GM19238 (cell line): ENCODE results near the gene RPF1.
A peak's percentile ranks its signal among the peaks of the same experiment; 100 is the strongest.
"Not testable (repeated sequence)": the region's sequence is repeated elsewhere in the genome, so short reads cannot be mapped to it uniquely, and the experiment has no call there.

Source experiments
- DNase-seq: peaks from one replicate; pipeline ENCODE4 v3.0.0; 2011; ENCODE audit warnings: low spot score; ENCODE audit not compliant: insufficient read length

RPF1 gene, protein sequence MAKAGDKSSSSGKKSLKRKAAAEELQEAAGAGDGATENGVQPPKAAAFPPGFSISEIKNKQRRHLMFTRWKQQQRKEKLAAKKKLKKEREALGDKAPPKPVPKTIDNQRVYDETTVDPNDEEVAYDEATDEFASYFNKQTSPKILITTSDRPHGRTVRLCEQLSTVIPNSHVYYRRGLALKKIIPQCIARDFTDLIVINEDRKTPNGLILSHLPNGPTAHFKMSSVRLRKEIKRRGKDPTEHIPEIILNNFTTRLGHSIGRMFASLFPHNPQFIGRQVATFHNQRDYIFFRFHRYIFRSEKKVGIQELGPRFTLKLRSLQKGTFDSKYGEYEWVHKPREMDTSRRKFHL

DNA sequence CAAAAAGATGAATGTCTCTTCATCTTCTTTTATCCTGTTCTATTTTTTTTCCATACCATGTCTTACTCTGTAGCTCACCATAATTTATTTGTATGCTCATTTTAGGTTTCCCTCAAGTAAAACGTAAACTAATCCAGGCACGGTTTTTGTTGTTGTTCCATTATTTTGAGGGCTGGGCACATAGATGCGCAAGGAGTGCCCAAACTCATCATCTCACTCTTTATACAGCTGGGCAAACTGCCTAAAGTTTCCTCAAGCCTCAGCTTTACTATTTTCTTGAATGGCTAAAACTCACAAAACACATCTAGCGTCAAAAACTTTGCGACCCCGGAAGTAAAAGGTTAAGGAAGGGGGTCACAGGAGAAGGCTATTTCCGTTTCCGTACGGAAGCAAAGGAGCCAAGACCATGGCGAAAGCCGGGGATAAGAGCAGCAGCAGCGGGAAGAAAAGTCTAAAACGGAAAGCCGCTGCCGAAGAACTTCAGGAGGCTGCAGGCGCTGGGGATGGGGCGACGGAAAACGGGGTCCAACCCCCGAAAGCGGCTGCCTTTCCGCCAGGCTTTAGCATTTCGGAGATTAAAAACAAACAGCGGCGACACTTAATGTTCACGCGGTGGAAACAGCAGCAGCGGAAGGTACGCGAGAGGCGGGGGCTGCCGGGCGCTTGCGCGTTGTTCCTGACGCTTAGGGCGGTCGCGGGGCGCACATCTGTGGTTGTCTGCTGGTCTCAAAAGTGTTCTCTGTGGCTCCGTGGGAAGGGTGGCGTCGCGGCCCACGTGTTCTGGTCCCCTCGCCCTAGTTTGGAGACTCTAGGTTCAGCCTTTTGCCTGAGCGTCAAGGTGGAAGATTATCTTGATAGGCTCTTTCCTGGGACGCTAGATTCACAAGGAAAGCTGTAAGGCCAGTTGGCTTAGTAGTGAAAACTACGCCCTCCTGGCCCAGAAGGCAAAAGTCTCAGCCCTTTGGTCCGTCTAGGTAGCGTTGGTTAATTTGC, at the start of gene RPF1:
RPF1 (plus strand) TSS at position 391 of the 993 bp plus-strand sequence; CDS start at position 407, 16 bp downstream.
- DNase-seq = peak; percentile 31

DNA sequence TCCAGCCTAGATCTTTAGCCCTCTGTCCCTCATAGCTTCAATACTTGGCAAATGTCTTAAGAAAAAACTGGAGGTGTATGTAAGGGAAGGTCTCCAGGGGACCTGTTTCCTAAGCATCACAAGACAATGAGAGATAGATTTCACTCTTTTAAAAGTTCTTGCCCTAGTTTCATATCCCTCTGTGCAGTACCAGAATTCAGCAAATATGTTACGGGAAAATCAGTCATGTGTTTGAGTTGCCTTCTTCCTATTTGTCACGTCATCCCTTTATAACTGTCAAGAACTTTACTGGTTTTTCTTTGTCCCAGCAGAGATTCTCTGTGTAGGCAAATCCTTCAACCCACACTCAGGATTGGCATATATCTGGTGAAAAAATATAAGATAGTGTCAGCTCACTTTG, 48.5 kb upstream of the RPF1 start:
- no peak for DNase-seq

DNA sequence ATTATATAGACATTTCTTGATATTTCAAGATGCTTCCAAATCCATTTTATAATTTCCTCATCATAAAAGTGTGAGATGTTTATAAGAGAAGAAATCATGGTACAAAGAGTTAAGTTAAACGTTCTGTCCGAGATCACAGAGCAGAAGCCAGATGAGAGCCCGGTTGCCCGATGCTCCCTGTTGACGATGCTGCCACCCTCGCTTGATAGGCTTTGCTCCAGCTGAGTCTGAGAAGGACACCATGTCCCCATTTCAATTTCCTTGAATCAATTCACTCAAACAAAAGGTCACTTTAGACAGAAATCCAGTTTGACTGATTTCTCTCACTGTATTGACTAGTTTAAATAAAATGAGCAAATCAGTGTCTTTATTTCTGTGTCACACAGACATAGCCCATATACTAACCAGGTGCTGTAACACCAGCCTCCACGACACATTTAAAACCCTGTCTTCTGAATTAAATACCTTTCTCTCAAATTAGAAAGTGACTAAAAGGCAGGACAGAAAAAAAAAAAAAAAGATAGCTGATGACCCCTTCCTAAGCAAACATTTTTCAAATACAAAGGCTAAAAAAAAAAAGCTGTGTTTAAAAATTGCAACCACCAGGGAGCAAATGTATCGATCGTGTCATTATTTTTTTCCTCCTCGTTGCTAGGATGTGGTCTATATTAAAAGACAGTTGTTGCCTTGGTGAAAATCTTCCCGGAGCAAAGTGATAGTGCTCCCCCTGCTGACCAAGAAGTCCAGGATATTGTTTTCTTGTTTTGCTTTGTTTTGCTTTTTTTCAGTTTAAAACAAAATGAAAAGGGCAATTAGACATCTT, 45.6 kb upstream of the RPF1 start:
- DNase-seq = peak; percentile 17

DNA sequence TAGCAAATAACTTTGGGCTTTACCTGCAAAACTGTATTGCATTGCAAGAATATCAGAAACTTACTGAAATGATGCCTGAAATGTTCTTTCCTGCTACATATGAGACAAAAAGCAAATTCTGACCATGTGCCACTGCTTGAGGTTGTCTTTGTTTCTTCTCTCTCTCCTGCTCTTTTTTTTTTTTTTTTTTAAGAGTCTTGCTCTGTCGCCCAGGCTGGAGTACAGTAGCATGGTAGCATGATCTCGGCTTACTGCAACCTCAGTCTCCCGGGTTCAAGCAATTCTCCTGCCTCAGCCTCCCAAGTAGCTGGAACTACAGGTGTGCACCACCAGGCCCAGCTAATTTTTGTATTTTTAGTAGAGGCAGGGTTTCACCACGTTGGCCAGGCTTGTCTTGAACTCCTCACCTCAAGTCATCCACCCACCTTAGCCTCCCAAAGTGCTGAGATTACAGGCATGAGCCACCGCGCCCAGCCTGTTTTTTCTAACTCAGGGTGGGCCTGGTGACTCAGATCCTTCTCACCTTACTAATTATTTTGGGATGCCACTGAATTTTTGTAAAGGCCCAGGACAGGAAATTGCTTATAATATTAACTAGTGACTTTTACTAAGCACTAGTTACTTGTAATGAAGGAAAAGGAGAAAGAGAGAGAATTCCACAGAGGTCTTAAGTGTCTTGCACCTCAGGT, 44.8 kb upstream of the RPF1 start:
- no peak for DNase-seq

DNA sequence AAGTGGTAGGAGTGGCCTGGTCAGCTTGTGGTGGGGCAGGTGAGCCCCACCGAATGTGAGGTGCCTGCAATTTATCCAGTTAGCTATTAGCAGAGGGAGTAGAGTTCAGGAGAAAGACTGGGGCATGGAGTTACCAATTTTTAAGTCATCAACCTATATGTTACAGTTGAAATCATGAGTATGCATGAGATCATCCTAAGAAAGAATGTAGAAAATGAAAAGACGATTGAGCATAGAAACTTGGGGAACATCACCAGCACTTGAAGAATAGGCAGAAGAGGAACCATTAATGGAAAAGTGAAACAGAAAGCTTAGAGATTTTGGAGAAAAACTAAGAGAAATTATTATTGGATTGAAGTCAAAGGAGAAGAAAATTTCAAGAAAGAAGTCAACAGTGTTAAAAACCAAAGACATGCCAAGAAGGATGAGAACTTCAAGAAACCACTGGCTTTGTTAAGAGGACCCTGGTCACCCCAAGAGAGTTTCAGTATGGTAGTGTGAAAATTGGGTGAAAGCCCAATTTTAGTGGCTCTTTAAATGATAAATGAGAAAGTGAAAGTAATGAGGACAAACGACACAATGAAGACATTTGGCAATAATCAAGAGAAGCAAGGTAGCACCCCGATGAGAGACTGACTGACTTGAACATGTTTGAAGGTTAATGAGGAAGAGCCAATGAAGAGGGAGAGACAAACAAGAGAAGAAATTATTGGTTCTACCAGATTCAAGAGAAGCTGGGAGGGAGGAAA, 44.1 kb upstream of the RPF1 start:
- DNase-seq = no peak

DNA sequence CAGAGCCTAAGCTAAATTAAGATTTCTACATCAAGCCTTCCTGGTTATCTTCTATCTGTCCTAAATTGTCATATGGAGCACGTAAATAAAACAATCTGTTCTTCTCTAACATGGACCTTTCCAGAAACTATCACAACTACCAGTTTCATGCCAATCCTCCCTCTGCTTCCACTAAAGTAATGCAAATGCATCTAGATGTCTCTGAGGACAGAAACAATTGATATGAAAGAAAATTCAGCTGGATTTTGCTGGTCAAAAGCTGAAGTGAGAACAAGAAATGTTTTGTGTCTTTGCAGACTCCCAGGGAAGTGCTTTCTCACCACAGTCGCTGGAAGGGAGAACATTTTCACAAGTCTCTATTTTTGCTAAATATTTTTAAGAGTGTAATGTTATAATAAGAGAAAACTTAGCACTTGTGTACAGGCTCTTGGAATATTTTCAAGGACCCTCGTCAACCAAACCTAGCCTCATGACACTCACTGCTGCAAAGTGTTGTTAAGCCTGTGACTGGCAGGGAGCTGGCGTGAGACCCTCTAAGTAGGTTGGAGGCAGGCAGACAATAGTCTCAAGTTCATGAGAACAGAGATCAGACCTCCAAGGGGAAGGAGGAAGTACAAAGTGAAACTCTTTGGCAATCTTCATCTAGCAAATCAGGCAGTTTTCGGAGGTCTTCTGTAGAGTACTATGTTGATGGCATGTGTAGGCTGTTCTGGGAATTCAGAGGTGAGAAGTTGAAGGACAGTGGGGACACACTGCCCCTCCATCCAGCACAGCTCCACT, 42.0 kb upstream of the RPF1 start:
- no peak for DNase-seq

DNA sequence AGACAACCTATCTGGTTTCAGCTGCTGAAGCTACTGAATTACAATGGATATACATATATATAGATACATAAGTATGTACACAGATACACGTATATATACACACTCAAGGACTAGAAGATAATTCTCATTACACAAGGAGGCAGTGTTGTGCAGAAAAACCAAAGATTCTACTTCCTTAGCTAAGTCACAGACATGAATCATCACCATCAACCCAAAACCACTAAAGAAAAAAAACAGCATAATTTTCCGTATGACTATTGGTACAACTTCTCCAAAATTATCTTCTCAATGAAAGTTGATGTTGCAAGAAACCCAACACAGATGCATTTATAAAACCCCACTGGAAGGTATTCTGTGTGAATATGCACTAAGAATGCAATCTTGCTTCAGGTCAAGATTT, 36.8 kb upstream of the RPF1 start:
- DNase-seq = peak; percentile 6

DNA sequence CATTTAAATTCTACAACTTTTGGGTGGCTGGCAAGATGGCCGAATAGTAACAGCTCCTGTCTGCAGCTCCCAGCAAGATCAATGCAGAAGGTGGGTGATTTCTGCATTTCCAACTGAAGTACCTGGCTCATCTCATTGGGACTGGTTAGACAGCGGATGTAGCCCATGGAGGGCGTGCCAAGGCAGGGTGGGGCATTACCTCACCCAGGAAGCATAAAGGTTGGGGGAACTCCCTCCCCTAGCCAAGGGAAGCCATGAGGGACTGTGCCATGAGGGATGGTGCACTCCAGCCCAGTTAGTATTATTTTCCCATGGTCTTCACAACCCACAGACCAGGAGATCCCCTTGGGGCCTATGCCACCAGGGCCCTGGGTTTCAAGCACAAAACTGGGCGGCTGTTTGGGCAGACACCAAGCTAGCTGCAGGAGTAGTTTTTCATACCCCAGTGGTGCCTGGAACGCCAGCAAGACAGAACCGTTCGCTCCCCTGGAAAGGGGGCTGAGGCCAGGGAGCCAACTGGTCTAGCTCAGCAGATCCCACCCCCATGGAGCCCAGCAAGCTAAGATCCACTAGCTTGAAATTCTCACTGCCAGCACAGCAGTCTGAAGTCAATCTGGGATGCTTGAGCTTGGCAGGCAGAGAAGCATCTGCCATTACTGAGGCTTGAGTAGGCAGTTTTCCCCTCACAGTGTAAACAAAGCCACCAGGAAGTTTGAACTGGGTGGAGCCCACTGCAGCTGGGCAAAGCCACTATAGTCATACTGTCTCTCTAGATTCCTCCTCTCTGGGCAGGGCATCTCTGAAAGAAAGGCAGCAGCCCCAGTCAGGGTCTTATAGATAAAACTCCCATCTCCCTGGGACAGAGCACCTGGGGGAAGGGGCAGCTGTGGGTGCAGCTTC, 36.1 kb upstream of the RPF1 start:
- not testable (repeated sequence) for DNase-seq

DNA sequence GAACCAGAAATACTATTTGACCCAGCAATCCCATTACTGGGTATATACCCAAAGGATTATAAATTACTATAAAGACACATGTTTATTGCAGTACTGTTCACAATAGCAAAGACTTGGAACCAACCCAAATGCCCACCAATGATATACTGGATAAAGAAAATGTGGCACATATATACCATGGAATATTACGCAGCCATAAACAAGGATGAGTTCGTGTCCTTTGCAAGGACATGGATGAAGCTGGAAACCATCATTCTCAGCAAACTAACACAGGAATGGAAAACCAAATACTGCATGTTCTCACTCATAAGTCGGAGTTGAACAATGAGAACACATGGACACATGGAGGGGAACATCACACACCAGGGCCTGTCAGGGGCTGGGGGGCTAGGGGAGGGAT, 30.4 kb upstream of the RPF1 start:
- DNase-seq = not testable (repeated sequence)

DNA sequence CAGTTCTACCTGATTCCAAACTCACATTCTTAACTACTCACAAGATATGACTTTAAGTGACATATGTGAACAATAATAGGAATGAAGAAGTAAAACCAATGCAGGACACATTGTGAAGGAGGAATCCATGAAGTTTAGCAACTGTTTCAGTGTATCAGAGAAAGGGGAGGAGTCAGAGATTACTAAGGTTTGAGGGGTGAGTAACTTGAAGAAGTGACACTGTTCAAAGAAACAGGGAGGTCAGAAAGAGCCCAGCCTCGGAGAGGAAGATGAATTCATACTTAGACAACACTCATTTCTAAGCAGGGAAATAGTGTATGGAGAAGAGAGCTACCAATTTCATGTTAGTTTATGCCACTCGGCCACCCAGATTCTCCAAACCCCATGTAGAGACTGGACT, 28.2 kb upstream of the RPF1 start:
- DNase-seq = no peak

DNA sequence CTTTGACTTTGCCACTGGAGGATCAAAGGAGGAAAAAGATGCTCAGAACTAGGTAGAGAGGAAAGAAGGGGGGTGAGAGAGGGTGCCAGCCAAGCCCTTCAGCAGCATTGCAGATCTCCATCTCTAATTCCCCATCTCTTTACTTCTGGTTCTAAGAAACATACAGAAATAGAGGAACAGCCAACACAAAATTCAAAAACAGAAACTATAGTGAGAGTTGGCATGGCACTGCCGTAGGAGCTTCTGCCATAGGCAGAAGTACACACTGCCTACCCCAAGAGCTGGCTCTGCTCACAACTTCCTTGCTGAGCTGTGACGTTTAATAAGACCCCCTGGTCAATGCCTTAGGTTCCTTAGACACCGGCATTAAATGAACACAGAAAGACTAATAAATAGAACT, 26.6 kb upstream of the RPF1 start:
- DNase-seq = no peak

DNA sequence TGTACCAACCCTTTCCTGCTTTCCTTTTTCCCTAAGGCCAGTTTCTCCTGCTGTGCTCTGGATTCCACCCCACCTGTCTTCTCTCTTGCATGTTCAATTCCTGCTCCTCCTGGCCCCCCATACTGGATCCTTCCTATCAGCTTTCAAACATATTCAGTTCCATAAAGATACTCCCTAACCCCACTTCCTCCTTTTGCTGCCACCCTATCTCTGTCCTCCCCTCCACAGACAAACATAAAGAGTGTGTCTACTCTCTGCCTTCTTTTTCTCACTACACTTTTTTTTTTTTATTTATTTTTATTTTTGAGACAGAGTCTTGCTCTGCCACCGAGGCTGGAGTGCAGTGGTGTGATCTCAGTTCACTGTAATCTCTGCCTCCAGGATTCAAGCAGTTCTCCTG, 16.9 kb upstream of the RPF1 start:
- no peak for DNase-seq

DNA sequence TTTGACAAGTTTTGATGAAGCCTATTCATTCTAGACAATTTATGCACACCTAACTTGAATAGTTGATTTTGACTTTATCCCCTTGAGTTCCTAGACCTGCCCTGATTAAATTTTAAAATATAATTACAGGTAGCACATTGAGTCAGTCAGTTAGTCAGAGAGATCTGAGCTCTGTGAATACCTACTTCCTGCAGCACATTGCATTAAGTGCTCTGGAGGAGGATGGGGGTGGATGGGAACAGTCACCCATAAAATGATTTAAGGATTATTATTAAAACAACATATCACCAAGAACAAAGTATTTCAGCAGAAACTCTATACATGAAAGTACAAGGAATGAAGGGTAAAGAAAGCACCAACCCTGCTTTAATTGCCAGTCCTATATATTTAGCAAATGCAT, 11.8 kb upstream of the RPF1 start:
- no peak for DNase-seq

DNA sequence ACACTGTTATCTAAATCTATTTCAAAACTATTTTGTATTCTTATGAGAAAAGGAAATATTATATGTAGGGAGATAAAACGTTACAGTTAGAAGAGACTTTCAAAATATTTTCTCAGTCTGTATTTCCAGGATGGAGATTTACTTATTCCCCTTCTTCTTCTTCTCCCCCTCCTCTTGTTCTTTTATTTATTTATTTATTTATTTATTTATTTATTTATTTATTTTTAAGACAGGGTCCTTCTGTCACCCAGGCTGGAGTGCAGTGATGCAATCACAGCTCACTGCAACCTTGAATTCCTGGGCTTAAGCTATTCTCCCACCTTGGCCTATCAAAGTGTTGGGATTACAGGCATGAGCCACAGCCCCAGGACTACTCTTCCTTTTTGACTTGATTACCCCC, 2.8 kb upstream of the RPF1 start:
- no peak for DNase-seq

DNA sequence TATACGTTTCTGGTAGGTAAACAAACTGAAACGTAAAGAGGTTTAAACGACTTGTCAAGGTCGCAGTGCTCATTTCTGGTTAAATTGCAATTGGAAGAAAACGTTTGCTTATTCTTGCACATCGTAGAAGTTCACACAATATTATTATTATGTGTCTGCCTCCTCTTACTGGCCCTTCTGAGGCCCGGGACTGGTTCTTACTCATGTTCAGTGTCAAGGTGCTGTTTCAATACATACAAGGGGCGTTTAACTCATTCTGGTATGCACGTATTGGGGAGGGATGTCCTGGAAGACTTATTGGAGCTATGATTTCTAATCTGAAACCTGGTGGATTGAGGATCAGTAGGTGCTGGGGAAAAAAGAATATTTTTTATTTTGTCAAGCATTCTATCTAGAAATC, 932 bp downstream of the RPF1 start:
- DNase-seq = no peak

DNA sequence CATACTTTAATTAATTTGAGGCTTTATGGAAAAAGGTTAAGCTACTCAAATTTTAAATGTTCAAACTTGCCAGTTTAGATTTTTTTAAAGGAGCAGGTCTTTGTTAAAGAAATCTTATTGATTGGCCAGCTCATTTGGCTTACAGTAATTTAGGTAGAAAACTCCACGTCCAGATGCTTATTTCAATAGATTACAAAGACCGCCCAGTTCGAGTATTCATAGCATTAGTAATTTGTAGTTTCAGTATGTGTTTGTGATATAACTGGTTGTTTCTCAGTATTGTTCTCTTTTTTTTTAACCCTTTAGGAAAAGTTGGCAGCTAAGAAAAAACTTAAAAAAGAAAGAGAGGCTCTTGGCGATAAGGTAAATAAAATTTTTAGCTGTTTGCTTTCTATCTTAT, 1.6 kb downstream of the RPF1 start:
- DNase-seq = no peak

DNA sequence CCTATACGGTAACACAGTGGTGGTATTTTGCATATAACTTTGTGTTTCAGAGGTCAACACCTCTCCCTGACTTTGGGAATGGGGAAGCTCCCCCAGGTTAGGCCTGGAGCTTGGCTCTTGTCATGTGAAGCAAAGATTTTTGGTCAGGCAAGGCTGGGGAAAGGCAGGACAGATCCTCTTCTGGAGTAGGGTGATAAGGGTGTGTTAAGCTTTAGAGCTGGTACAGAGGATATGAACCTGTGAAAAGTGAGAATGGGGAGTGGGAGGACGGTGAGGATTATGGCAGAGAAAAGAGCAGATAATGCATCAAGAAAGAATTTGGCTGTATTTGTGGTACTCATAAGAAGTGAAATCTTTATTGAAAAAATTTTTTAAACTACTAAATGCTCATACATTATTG, 2.3 kb downstream of the RPF1 start:
- DNase-seq = no peak

DNA sequence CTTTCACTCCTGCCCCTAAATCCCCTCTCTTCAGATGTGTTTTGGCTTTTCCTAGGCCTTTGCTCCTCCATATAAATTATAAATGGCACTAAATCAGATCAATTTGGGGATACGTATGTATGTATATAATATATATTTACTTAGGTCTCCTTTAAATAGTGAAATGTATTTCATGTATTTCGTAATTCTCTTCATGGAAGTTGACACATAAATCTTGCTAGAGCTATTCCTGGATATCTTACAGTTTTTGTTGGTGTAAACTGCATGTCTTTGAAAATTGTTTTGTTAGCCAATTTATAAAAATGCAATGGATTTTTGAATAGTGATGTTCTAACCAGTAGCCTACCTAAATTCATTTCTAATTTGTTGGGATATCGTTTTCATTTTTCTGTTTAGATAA, 9.0 kb downstream of the RPF1 start:
- DNase-seq = no peak
